Fibroblast of lung (primary cell): ENCODE data around the gene FAF2.

Experiments
- CTCF ChIP-seq, 2 donors: IDR thresholded peaks in 1 of 2; conservative IDR thresholded peaks in 1 of 2; 1 replicate in 1 of 2; 2 replicates in 1 of 2; pipeline ENCODE4 v1.5.1; 2011 to 2012; ENCODE audit warnings: low read length in 2 of 2, control low read depth in 1 of 2, inconsistent platforms in 1 of 2, low read depth in 1 of 2, mild to moderate bottlenecking in 1 of 2
- EZH2 ChIP-seq: IDR thresholded peaks from 2 replicates; pipeline ENCODE4 v1.5.1; 2012; ENCODE audit warnings: low read length, control low read depth, mild to moderate bottlenecking; ENCODE audit errors: missing control alignments

GRCh38 chr5:176490301-176490700, 42.1 kb downstream of the FAF2 start:
- no peak for TF ChIP-seq CTCF (conservative IDR thresholded peaks at IDR 0.05 in 1 of 2, IDR thresholded peaks at IDR 0.05 in 1 of 2; ENCODE audit: low read depth in 1 of 2, low read length in 2 of 2)
- TF ChIP-seq EZH2, result no peak
